HG03095 (cell line): ENCODE measurements around the gene HSPG2.

Source experiments
- ATAC-seq: cut with Tn5 transposase; IDR thresholded peaks from one replicate; pipeline ENCODE4 v1.9.1; 2021; ENCODE audit warnings: moderate library complexity; ENCODE audit not compliant: unreplicated experiment

HSPG2 gene

DNA sequence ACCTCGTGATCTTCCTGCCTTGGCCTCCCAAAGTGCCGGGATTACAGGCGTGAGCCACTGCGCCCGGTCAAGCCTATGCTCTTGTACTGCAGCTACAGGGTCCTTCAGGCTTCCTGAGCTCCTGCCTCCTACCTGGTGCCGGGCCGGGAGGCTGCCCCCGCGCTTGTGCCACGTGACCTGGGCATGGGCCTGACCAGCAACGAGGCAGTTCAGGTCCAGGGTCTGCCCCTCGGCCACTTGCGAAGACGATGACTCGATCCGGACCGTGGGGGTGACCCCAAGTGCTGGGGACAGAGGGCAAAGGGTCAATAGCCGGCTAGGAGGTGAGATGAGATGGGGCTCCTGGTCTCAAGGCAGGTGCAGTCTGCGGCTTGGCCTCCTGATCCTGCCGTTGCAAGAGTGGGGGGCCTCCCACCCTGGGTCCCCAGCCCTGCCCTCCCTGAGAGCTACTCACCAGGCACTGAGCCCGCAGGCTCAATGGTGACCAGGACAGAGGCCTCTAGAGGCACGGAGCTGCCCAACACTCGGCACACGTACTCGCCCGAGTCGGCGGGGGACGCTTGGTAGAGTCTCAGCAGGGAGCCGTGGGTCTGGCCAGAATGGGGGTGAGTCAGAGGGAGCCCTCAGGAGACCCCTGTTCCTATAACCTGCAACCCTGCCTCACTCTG is 87.1 kb downstream of the HSPG2 start:
- no peak for ATAC-seq

DNA sequence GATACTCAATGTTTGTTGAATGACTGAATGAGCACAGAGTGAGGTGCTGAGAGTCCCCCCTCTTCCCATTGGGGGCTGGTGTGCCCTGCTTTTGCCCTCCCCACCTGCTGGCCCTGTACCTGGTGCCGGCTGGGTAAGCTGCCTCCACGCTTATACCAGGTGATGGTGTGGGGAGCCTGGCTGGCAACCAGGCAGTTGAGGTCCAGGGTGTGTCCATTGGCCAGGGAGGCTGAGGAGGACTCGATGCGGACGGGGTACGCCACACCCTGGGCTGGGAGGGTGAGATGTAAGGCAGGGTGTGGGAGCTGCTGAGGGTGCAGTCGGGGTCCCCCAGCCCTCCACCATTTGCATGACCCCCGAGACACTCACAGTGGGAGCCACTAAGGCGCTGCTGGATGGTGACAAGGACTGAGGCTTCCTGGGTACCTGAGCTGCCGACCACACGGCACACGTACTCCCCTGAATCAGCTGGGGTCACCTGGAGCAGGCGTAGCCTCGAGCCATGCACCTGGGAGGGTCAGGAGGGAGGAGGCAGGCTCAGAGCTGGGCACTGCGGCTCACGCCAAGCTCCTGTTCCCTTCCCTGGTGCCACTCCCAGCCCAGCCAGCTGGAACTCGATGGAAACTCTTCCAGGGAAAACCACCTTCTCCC is 88.5 kb downstream of the HSPG2 start:
- ATAC-seq: no peak

DNA sequence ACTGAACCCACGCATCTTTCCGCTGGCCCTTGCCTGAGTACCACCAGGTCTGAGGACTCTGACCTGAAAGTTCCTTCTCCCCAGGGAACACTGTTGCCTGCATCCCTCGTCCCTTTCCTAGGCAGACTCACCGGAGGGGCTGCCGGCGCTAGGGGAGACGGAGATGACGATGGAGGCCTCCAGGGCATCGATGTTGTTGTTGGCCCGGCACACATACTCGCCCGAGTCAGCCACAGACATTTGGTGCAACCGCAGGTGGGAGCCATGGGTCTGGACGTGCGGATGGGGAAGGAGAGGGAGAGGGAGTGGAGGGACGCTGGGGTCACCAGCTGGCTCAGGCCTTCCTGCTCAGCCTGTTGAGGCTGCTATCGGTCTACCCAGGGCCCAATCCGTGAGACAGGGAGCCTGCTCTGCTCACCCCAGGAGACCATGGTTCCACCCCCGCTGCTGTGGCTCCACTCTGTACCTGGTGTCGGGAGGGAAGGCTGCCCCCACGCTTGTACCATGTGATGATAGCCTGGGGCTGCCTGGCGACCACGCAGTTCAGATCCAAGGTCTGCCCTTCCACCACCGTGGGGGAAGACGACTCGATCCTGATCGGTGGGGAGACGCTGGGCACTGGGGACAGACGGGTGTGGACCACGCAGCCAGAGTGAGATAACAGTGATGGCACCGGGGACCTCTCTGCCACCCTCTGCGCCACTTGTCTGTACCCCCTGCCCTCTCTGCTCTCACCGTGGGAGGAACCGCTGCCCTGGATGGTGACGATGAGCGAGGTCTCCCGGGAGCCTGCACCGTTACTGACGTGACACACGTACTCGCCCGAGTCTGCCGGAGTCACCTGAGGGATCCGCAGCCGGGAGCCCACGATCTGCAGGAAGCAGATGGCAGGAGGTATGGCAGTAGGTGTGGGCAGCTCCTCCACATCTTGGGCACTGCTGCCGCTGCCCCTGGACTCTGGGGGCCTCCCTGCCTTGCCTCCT is 89.6 kb downstream of the HSPG2 start:
- ATAC-seq: no peak

DNA sequence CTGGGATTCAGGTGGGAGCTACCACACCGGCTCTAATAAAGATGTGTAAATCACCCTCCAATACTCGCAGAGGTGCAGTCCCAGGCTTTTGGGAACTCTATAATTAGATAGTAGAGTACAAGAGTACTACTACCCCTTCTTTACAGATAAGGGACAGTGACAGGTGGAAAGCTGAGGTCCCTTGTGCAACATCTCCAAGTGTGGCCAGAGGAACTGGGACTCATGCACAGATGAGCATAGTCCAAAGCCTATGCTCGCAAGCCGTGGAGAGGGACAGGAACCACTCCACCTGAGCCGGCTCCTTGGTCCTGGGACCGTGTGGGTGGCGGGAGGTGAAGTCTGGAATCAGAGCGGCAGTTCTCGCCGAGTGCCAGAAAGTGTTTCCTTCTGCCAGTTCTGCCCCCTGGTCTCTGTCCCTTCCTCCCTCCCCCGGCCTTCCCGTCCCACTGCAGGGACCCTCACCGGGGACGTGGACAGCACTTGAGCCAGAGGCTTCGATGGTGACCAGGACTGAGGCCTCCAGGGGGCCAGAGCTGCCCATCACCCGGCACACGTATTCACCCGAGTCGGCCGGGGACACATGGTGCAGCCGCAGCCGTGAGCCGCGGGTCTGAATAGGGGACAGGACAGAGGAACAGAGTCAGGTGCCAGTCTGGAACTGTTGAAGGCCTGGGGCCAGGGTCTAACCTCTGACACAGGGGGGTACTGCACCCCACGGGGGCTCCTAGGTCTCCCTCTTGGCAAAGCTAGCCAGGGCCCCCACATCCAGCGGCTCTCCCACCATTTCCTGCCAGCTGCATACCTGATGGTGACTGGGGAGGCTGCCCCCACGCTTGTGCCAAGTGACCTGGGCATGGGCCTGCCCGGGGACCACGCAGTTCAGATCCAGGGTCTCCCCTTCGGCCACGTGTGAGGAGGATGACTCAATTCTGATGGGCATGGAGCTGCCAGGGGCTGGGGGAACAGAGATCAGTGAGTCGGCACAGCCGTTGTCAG is 91.2 kb downstream of the HSPG2 start:
- ATAC-seq: no peak

DNA sequence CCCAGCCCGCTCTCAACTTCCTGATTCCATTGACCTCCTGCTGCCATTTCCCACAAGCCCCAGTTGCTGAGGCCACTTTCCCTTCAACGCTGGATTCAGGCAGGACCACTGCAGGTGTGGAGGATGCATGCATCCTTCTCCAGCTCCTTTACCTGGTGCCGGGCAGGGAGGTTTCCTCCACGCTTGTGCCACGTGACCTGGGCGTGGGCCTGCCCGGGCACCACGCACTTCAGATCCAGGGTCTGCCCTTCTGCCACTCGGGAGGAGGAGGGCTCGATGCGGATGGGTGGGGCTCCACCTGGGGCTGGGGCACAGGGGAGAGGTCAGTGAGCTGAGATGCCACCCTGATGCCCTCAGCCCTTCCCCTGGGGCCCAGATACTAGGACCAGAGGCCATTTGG is 93.1 kb downstream of the HSPG2 start:
- no peak for ATAC-seq

DNA sequence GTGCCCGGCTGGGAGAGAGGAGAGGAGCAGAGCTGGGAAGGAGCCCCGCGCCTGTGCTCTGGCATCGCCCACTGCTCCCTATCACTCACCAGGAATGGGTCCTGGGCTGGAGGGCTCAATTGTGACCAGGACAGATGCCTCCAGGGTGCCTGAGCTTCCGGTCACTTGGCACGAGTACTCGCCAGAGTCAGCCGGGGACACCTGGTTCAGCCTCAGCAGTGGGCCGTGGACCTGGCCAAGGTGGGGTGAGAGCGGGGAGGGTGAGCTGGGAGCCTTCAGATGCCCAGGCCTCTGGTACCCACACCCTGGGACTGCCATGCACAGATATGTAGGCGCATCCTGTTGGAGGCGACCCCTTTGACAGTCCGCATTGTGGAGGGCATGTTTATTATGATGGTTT is 93.9 kb downstream of the HSPG2 start:
- ATAC-seq: no peak

DNA sequence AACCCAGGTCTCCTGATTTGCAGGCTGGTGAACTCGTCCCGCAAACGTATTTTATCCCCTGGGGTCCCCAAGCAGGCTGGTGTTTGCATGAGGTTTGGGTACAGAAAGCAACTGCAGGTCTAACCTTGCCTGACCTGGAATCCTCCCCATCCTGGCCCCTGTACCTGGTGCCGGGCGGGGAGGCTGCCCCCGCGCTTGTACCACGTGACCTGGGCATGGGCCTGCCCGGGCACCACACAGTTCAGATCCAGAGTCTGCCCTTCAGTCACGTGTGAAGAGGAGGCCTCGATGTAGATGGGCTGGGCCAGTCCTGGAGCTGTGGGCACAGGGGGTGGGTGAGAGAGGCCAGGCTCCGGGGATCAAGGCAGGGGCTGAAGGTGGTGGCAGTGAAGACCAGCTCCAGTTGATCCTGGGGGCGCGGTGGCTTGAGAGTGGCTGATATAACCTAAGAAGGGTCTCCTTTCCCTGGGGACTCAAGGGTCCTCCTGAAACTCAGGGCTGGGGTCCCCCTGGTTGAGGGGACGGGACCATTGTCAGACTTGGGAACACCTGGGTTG is 94.4 kb downstream of the HSPG2 start:
- no peak for ATAC-seq

DNA sequence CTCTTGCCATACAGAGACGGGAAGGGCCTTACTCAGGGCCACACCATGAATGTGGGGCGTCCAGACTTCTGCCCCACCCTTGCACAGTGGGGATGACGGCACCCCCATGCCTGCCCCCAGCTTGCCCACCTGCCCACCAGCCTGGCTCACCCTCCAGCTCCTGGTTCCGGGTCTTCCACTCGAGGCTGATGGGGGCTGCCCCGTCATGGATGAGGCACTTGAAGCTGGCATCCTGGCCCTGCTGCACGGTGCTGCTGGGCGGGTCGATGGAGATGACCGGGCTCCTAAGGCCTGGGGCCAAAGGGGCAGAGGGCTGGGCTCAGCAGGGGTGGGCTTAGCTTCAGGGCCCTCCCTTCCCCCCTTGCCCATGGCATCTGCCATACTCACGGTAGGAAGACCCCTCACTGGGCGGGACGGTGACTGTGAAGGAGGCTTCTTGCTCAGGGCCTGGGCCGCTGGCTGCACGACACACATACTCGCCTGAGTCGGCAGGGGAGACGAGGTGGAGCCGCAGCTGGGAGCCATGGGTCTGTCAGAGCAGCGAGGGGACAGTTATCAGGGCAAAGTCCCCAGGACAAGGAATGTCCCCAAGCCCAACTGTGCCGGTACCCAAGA is 95.2 kb downstream of the HSPG2 start:
- no peak for ATAC-seq

DNA sequence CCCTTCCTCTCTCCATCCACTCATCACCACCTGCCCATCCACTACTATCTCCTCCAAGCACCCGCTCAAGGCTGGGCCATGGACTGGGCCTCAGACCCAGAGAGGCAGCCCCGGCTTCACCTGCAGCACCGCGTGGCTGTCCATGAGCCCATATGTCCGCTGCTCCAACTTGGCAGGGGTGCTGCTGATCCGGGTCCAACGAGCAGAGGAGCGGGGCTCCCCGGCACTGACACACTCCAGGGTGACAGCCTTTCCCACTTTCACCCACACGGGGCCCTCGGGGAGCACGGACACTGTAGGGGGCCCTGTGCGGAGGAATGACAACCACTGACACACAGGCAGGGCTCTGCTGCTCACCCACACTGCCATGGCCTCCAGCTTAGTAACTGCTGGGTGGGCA is 96.1 kb downstream of the HSPG2 start:
- no peak for ATAC-seq

DNA sequence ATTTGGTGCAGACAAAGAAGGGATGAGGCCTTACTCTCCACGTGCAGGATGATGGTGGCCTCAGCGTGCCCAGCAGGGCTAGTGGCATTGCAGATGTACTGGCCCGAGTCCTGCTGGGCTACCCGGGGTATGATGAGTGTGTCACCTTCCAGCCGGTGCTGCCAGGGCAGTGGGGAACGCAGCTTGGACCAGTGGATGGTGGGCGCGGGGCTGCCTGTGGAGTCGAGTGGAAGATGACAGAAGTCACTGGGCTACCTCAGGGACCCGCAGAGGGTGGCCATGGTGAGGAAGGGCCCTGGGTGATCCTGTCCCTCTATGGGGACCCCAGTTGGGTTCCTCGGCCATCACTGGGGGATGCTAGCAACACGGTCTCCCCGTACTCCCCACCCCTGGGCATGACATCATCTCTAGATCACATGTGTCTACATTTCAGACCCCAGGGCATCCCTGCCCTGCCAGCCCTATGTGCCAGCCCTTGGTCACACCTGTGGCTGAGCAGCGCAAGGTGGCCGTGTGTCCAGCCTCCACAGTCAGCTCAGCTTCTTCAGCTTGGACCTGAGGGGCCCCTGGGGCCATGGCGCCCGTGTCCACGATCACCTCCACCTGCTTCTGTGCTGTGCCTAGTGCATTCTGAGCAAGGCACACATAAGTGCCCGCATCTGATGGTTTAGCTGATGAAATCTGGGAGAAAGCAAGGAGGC is 97.6 kb downstream of the HSPG2 start:
- no peak for ATAC-seq

DNA sequence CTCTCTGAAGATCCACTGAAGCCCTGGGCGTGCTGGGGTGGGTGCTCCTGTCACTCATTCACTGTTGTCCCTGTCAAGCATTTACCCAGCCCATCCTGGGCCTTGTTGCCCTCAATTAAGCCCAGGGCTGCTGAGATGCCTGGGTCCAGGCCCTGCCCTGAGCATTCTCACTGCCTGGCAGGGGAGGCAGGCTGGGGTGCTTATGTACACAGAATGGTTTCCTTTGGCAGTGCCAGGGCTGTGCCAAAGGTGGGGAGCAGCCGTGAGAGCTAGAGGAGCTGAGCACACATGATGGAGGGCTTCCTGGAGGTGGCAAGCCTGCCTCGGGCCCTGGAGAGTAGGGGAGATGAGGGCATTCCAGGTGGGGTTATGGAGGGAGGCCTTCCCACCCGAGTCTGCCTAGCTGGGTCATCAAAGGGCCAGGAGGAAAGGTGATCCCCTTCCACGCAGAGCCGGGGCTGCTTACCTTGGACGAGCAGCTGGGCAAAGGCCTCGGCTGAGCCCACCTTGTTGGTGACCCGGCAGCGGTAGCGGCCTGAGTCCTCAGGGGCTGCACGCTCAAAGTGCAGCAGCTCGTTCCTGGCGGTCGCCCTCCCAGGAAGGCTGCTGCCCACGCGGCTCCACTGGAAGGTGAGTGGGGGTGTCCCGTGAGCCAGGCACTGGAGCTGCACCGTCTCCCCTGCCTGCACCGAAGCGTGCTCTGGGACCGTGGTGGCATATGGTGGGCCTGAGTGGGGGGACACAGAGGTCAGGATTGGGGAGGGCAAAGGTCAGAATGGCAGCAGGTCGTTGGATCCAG is 98.6 kb downstream of the HSPG2 start:
- no peak for ATAC-seq

DNA sequence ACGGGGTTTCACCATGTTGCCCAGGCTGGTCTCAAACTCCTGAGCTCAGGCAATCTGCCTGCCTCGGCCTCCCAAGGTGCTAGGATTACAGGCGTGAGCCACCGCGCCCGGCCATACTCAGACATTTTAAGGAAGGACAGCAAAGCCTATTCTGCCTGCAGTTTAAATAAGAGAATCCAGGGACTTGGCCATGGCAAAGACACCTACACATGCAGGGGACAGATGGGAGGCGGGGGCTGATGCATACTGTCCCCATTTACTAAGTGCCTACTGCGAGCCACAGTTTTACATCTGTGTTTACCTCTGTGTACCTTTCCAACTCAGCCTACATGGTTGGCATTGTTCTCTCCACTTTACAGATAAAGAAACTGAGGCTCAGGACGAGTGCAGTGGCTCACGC is 99.6 kb downstream of the HSPG2 start:
- ATAC-seq: no peak

DNA sequence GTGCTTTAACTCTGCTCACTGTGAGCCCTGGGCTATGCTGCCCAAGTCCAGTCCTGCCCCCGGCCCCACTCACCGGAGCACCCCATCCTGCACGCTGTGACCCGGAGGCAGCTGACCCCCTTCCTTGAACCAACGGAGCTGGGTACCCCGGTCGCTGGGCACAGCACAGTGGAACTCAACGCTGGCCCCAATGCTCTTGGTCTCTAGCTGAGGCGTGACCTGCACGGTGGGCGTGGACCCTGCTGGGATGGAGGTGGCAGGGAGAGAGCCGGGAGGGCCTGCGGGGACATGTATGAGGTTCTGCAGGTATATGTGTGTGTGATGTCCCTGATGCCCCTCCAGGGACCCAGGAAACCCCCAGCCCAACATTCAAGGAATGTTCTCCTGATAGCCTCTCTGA is 100.4 kb downstream of the HSPG2 start:
- ATAC-seq: no peak

DNA sequence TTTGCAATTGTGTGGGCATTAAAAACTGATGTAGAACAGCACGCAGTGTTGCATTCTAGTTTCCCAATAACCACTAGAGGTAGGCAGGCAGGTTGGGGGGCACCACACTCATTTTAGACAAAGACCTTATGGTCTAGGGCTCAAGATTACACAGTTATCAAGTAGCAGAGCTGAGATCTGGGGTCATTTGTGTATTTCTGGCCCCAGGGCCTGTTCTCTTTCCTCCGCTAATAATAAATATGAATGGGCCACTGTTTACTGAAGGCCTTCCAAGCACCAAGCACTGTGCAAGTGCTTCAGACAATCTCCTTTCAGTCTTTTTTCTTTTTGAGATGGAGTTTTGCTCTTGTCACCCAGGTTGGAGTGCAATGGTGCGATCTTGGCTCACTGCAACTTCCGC is 101.1 kb downstream of the HSPG2 start:
- ATAC-seq: no peak

DNA sequence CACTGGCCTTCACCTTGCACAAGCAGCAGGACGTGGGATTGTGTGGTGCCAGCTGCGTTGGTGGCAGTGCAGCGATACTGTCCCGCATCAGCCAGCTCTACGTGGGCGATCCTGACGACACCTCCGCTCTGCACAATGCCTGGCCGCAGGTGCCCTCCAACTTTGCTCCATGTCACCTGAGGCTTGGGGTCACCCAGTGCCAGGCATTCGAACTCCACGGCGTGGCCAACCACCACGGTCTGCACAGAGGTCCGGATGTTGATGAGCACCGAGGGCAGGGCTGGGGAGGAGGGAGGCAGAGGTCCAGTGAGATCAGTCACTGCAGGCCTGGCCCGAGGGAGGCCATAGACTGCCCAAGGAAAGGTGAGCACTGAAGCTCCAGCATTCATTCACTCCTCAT is 102.4 kb downstream of the HSPG2 start:
- no peak for ATAC-seq

DNA sequence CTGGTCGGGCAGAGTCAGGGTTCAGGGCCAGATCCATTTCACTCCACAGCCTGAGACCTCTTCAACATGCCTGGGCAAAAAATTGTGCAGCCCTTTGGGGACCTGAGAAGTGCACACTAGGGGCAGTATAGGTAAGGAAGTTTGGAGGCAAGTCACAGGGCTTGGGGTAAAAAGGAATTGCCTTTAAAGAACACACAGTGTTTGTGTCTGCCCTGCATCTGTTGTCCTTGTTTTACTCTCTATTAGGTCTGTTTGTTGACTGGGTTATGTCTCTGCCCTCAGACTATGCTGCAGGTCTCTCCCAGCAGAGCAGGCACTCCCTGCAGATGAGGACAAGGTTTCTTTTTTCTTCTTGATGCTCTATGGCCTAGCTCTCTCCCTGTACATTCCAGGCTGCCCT is 103.0 kb downstream of the HSPG2 start:
- no peak for ATAC-seq

DNA sequence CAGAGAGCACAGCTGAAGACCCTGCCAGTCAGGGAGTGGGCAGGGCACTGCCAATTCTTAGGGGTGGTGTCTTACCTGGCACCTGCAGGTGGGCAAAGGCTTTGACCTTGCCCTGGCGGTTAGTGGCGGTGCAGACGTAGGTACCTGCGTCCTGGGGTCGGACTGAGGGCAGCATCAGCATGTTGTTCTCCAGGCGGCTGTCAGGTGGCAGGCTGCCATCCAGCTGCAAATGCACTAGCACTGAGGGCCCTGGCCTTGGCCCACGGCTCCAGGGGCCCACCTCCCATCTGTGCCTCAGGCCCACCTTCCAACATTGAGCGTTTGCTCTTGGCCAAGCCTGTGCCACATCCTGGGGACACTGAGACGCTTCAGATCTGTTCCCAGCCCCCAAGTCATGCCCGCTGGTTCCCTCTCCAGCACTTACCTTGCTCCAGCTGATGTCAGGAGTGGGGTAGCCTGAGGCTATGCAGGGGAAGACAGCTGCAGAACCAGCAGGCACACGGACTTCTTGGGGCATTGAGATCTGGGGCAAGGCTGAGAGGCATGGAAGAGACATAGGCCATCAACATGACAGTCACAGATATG is 103.6 kb downstream of the HSPG2 start:
- no peak for ATAC-seq

DNA sequence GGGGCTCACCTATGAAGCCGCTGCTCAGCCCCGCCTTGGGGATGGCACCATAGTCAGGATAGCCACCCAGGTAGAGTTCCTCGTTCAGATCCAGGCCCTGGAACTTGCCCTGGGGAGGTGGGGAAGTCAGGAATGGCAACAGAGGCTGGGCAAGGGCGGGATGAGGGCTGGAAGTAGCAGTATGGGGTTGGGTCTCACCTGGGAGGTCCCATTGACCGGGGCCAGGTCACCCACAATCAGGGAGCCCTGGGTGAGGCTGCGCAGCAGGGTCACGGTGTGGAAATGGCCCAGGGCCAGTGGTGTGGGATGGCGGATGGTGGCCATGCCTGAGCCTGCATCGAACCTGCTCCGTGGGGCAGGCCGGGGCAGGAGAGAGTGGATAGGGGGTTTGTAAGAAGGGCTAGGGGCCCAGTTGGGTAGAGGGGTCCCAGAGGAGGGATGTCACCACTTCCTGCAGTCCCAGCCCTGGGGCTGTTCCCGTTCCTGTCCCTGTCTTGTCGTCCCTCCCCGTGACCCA is 105.6 kb downstream of the HSPG2 start:
- ATAC-seq: no peak
